ENCODE measurements around the gene SOX6.

GRCh38 chr11:16299390-16299789 lies 57.0 kb downstream of the SOX6 start:
- TF ChIP-seq POLR2A (IDR thresholded peaks at IDR 0.05) (no peak), CTCF (IDR thresholded peaks at IDR 0.05) (no peak)

Measured in right lobe of liver (tissue), 4 donors.